ENCODE measurements around the gene SNAPC3.
A peak's percentile ranks its signal among the peaks of the same experiment; 100 is the strongest.
"Not testable (repeated sequence)": the region's sequence is repeated elsewhere in the genome, so short reads cannot be mapped to it uniquely, and the experiment has no call there.

Gene SNAPC3

DNA sequence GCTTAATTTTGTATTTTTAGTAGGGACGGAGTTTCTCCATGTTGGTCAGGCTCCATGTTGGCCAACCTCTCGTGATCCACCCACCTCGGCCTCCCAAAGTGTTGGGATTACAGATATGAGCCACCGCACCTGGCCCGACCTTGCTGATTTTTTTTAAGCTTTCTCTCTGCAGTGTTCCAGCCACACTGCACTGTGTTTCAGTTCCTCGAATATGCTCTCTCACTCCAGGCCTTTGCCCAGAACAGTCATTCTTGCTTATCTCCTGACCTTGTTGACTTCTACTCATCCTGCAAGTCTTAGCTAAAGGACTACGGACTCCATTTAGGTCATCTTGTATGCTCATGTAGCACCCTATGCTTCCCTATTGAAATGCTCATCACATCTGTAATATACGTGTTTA lies 3.3 kb downstream of the SNAPC3 start:
- DNase-seq = no peak

DNA sequence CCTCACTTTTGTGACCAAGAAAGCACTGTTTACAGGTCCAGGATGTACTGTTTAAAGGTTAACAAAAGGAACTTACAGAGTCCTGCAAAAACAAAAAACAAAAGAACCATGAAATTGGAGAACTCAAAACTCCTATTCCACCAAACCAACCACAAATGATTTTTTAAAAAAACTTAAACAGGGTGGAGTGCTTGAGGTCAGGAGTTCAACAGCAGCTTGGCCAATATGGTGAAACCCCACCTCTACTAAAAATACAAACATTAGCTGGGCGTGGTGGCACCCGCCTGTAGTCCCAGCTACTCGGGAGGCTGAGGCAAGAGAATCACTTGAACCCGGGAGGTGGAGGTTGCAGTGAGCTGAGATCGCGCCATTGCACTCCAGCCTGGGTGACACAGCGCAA lies 5.0 kb downstream of the SNAPC3 start:
- not testable (repeated sequence) for DNase-seq

DNA sequence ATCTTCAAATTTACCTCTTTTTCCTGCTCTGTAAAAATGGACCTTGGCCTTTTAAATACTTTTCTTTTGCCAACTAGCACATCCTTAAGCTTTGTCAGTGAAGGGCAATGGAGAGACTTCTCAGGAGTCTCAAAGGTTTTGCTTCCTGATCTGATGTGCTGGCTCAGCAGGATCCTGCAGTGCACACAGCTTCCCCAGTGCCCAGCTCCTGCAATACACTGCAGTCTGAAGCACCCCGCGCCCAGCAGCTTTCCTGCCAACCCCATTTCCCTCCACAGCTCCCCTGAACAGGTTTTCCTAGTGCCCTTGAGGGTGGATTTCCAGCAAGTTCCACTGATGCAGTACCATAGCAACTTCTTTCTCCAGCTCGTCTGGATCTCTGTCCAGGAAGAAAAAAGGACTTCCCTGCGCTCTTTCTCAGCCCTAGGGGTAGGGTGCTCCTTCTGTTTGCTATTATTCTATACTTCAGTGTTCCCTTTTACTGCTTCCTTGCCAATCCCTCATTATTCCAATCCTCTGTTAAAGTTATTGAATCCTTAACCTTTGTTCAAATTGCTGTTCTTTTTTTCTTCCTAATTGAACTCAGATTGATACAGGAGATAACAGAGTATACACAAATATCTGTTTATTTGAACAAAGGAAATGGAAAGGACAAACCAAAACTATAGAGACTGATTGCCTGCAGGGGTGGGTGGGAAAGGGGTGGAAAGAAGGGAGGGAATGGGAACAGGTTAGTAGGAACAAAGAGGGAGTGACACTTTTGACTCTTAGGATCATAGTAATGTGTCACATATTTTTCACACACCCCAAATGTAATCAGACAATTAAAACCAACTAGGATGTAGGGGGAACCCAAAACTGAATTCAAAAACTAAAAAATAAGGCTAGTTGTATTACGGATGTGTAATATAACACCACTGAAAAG lies 8.5 kb downstream of the SNAPC3 start:
- no peak for DNase-seq

DNA sequence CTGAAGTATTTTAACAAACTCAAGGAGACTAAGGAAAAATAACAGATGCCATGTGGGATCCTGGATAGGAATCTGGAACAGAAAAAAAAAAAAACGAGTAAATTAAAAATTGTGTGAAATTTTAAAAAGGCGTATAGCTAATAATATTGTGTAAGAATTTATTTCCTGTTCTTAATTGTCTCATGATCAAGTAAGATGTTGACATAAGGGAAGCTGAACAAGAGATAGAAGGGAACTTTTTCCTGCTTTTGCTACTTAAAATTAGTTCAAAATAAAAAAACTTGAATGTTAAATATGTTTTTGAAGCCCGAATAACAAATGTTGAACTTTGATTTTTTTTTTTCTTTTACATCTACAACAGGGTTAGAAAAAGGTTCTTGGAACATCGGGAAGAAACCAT lies 10.5 kb downstream of the SNAPC3 start:
- no peak for DNase-seq

DNA sequence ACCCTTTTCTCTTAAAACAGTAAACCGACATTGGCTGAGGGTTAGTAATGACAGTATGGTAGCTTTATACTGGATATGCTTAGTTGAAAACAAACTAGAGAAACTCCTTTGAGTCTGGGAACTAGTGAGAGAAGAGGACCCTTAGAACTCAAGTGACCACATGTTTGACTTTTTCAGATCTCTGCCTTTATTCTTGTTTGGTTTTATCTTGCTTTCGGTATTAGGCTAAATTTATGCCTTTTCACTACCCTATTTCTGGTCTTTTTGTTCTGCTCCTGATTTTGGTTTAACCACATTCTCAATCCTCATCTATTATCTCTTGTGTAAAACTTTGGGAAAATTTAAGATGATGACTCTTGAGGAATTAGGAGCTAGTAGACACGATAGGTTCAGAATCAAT lies 11.0 kb downstream of the SNAPC3 start:
- DNase-seq = no peak

DNA sequence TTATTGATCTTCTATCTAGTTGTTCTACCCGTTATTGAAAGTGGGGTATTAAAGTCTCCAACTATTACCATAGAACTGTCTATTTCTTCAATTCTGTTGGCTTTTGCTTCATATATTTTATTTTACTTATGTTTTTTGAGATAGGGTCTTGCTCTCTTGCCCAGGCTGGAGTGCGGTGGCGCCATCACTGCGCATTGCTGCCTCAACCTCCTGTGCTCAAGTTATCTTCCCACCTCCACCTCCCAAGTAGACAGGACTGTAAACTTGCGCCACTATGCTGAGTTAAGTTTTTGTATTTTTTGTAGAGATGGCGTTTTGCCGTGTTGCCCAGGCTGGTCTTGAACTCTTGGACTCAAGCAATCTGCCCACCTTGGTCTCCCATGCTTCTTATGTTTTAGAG lies 16.2 kb downstream of the SNAPC3 start:
- no peak for DNase-seq

DNA sequence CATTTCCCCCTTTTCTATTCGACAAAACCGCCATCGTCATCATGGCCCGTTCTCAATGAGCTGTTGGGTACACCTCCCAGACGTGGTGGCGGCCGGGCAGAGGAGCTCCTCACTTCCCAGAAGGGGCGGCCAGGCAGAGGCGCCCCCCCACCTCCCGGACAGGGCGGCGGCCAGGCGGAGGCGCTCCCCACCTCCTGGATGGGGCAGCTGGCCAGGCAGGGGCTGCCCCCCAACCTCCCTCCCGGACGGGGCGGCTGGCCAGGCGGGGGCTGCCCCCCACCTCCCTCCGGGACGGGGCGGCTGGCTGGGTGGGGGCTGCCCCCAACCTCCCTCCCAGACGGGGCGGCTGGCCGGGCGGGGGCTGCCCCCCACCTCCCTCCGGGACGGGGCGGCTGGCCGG lies 19.2 kb downstream of the SNAPC3 start:
- not testable (repeated sequence) for DNase-seq

DNA sequence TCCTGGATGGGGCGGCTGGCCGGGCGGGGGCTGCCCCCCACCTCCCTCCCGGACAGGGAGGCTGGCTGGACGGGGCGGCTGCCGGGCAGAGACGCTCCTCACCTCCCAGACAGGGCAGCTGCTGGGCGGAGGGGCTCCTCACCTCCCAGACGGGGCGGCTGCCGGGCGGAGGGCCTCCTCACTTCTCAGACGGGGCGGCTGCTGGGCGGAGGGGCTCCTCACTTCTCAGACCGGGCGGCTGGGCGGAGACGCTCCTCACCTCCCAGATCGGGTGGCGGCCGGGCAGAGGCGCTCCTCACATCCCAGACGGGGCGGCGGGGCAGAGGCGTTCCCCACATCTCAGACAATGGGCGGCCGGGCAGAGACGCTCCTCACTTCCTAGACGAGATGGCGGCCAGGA lies 19.6 kb downstream of the SNAPC3 start:
- not testable (repeated sequence) for DNase-seq

DNA sequence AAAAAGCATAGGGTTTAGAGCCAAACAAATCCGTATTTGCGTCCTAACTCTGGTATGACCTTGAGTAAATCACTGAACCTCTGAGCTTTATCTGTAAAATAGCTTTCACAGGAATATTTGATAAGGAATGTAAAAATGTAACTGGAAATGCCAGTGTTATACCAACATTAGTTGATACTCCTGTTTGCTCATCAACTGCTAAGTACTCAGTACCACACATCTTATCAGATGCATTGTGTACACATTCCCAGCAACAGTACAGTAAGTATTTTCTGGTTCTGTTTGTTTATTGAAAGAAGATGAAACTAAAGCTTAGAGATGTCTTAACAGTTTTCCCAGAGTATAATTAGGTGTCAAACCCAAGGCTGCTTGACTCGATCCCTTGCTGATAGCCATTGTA lies 21.5 kb downstream of the SNAPC3 start:
- DNase-seq = no peak

DNA sequence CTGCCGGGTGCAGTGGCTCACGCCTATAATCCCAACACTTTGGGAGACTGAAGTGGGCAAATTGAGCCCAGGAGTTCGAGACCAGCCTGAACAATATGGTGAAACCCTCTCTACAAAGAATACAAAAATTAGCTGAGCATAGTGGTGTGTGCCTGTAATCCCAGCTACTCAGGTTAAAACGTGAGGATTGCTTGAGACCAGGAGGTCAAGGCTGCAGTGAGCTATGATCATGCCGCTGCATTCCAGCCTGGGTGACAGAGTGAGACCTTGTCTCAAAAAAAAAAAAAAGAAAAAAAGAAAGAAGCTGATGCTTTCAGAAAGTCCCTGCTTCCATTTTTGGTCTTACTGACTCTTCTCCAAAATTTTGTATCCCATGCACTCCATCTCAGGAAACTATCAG lies 31.3 kb downstream of the SNAPC3 start:
- no peak for DNase-seq

DNA sequence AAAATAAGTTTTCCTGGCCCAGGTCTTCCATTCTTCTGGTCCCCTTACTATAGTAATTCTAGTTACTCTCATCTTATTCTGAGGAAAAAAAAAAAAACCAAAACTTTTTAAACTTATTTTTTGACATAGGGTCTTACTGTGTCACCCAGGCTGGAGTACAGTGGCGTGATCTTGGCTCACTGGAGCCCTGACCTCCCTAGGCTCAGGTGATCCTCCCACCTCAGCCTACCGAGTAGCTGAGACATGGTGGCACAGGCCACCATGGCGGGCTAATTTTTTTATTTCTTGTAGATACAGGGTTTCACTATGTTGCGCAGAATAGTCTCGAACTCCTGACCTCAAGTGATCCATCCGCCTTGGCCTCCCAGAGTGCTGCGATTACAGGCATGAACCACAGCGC lies 38.4 kb downstream of the SNAPC3 start:
- no peak for DNase-seq

DNA sequence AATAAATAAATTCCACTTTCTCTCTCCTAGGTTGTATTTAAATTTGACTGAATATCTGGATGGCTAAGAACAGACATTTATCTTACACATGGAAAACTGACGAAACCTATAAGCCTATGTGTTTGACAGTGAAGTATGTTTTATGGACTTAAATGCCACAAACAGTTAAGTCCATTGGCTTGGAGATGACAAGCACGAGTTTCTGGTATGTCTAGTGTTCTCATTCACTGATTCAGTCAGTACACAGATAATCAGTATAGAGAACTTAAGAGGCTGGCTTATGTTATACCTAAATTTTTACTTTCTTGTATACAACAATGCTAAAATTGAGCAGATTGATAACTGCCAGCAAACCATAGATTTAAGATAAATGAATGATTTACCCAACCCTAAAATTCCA lies 38.9 kb downstream of the SNAPC3 start:
- no peak for DNase-seq

DNA sequence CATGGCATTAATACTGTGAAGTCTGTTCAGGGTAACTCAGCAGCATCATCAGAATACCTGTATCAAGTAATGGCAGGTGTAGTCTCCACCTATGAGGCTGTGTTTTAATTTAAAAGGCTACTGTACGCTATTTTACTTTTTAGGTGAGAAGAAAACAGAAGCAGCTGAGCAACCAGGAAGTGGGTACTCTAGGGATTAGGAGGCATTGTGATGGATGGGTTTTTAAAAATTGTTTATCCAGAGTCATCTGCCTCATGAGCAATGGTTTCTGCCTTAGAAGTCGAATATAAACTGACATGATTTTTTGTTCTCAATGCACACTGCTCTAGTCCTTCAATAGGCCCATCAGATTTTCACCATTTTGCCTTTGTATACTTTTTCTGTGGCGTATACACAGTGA lies 45.5 kb downstream of the SNAPC3 start:
- no peak for DNase-seq

DNA sequence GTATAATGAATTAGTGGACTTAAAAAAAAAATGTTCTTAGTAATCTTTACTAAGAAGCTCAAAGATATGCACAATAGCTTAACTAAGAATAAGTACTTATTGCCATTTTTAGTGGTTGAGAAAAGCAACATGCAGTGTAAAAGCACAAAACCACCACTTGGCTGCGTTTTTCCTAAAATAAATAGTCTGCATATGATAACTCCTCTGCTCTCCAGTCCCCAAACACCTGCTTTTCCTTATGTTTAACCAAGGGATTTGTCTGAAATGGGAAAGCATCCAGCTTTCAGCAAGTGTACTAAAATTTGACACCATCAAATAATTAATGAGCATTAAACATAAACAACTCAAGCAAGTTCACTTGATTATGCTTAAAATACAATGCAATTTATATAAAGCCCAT lies 46.7 kb downstream of the SNAPC3 start:
- DNase-seq = peak; percentile 35

DNA sequence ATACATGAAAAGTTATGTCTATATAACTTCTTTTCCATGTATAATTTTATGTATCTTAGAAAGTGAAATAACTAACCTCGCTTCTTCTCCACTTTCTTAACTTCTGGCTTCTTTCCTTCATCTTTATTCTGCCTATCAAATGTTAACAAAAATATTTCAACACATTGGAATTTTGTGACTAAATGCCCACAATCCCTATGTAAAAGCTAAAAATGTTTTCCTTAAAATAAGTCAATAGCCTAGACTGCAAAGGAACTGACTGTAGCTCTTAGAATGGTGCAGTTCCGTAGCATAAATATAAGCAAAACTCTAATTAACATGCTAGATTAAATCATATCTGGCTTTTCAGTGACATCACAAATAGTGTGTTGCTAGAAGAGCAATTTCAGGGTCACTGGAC lies 47.2 kb downstream of the SNAPC3 start:
- no peak for DNase-seq

DNA sequence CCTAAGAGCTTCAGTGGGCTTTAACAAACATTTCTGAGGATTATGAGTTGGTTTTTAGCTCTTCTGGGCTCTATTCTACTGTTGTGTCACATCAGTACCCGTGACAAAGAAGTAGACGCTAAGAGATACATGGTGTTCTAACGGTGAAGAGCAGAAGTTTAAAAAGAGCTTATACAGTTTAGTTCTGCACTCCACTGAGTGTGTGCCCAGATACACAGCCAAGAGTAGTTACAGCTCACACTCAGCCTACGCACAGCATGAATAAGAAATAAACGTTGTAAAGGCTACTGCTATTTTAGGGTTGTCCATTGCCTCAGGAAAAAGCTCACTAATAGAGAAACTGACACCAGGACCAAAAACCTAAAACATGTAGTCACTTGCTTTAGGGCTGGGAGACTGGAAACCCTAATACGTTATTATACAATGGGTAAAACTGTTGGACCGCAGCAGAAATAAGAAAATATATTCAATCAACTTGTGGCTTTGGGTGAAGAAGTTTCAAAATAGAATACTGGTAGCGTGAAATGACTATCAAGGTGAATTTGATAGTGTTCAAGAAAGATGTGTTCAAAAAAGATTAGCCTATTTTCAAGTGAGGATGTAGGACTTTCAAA lies 53.4 kb downstream of the SNAPC3 start:
- DNase-seq = no peak

DNA sequence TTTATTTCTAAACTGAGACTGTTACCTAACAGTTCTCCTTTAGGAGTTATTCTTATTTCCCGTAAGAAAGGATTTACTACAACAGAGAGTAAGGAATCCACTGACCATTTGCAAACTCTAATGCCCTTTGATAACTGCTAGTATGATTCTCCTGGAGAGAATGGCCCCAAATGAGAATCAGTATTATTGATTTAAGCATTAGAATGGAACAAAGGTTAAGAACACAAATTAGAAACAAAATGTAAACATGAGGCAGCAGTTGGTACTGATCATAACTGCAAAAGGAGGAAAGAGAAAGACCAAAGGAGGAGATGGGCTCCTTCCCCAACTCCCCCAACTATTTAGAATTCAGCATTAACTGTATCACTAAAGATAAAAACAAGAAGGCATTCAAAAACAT lies 57.4 kb downstream of the SNAPC3 start:
- no peak for DNase-seq

DNA sequence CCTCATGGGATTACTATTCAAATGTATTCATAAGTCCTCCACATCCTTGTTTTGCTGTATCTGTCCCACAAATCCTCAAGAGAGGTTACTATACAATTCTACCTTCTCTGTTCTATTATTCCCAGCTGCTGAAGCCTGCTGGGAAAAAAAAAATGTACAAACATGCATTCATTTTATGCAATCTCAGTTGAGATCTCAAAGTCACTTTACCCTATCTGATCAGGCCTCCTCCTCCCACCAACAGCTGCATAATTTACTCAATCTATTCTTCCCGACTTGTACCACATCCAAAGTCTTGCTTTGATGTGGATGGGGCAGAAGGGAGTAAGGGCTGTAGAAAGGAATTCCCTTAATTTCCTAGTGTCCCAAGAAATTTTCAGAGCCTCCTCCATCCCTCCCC lies 59.5 kb downstream of the SNAPC3 start:
- no peak for DNase-seq

DNA sequence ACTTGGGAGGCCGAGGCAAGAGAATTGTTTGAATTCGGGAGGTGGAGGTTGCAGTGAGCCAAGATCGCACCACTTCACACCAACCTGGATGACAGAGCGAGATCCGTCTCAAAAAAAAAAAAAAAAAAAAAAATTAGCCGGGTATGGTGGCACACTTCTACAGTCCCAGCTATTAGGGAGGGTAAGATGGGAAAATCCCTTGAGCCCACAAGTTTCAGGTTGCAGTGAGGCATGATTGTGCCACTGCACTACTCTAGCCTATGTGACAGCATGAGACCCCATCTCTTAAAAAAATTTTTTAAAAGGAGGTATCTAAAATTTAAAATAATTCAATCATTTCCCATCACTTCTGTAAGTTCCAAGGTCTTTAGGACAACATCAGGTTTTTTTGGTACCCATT lies 62.1 kb downstream of the SNAPC3 start:
- no peak for DNase-seq

DNA sequence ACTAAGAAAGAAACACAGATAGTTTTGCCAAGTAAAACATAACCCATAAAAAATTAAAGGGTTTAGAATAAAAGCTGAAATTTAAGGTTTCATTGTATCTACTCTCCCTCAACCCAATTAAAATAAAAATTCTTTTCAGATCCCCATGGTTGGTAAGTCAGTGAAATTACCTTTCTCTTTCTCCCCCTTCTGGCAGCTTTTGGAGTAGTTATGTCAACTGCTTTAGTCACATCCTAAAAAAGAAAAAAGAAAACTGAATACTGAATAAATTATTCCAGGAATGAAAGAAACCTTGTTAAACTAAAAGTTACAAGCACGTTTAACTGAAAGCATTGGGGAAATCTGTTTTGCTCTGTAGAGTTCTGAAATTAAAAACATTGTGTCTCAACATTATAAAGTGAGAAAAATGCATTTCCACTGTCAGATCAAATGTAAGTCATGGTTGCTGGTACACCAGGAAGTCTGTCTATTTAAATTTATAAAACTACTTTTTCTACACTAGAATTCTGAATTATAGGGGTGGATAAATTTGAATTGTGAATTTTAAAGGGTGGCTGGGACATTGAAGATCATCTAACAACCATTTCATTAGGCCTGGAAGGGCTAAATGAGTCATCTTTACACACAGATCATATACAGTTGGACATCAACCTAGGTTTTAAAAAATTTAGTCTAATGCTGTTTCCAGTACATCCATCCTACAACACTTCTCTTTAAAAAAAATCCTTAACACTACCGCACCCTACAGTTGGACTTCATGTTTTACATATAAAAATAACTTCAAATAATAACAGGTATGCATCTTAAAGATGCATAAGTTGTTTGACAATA lies 63.4 kb downstream of the SNAPC3 start:
- no peak for DNase-seq

DNA sequence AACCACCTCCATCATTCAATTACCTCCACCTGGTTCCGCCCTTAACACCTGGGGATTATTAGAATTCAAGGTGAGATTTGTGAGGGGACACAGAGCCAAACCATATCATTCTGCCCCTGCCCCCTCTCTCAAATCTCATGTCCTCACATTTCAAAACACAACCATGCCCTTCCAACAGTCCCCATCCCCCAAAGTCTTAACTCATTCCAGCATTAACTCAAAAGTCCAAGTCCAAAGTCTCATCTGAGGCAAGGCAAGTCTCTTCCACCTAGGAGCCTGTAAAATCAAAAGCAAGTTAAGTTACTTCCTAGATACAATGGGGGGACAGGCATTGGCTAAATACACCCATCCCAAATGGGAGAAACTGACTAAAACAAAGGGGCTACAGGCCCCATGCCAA lies 69.3 kb downstream of the SNAPC3 start:
- DNase-seq = no peak

DNA sequence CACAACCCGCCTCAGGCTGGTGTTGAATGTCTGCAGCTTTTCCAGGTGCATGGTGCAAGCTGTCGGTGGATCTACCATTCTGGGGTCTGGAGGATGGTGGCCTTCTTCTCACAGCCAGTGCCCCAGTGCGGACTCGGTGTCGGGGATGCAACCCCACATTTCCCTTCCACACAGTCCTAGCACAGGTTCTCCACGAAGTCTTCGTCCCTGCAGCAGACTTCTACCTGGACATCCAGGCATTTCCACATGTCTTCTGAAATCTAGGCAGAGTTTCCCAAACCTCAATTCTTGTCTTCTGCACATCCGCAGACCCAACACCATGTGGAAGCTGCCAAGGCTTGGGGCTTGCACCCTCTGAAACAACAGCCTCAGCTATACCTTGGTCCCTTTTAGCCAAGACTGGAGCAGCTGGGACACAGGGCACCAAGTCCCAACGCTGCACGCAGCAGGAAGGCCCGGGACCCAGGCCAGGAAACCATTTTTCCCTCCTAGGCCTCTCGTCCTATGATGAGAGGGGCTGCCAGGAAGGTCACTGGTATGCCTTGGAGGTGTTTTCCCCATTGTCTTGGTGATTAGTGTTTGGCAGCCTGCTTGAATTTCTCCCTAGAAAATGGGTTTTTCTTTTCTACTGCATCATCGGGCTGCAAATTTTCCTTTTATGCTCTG lies 69.9 kb downstream of the SNAPC3 start:
- DNase-seq = no peak

Data from NCI-H1694 (cell line).